Measurements from ENCODE around the gene RBBP8NL. TPM values are rescaled to one million over a fixed set of nuclear protein-coding genes. Genes with fewer than 3 reads are reported as not detected.

Gene RBBP8NL
- polyA plus RNA-seq, 1 experiment = not detected

- Histone ChIP-seq H3K27ac (ENCODE audit: low read depth, low read length) (no peak overlapping the region), H3K9me3 (ENCODE audit: control insufficient read depth, insufficient read depth, low read length) (peaks cover 3% of the 10 kb centered on the region; the same call in 1 of the 2 replicates), H3K4me3 (ENCODE audit: low read depth, low read length) (no peak overlapping the region), H3K27me3 (ENCODE audit: control insufficient read depth, insufficient read depth, low read length) (no peaks in the 10 kb centered on the region)
- ChIA-PET POLR2A (no interaction called here), CTCF (no interaction called here)
- DNase-seq (ENCODE audit: low read depth, low spot score) = no peak
- no peak for TF ChIP-seq CTCF (IDR thresholded peaks at IDR 0.05; ENCODE audit: low read depth, low read length)
These were observed 10.4 kb downstream of the RBBP8NL start for GRCh38 chr20:62416651-62417637.

GRCh38 chr20:62415354-62416111, 11.8 kb downstream of the RBBP8NL start:
- Histone ChIP-seq H3K9me3 (ENCODE audit: control insufficient read depth, insufficient read depth, low read length) (no peaks in the 10 kb centered on the region; the same call in 1 of the 2 replicates), H3K27ac (ENCODE audit: low read depth, low read length) (no peak overlapping the region), H3K4me3 (ENCODE audit: low read depth, low read length) (no peak overlapping the region), H3K27me3 (ENCODE audit: control insufficient read depth, insufficient read depth, low read length) (peaks cover 2% of the 10 kb centered on the region)
- no peak for TF ChIP-seq CTCF (IDR thresholded peaks at IDR 0.05; ENCODE audit: low read depth, low read length)
- POLR2A ChIA-PET = no interaction called here
- DNase-seq (ENCODE audit: low read depth, low spot score) = no peak
- CTCF ChIA-PET = no interaction called here

- Histone ChIP-seq H3K4me3 (ENCODE audit: low read depth, low read length) (no peak overlapping the region), H3K27me3 (ENCODE audit: control insufficient read depth, insufficient read depth, low read length) (peaks cover 7% of the 10 kb centered on the region), H3K27ac (ENCODE audit: low read depth, low read length) (no peak overlapping the region), H3K9me3 (ENCODE audit: control insufficient read depth, insufficient read depth, low read length) (no peaks in the 10 kb centered on the region; the same call in 1 of the 2 replicates)
- no peak for TF ChIP-seq CTCF (IDR thresholded peaks at IDR 0.05; ENCODE audit: low read depth, low read length)
- CTCF ChIA-PET = no interaction called here
- DNase-seq (ENCODE audit: low read depth, low spot score) = no peak
- POLR2A ChIA-PET = no interaction called here
These were observed 13.3 kb downstream of the RBBP8NL start for GRCh38 chr20:62413896-62414481.

- no peaks in the 10 kb centered on the region for H3K9me3 ChIP-seq (ENCODE audit: control insufficient read depth, insufficient read depth, low read length)
- POLR2A ChIA-PET = interaction anchor here (0.6 kb wide), 1 partner anchor 26 kb away, joined by 5 read pairs; the partner anchor contains the start of gene RPS21
- no peak overlapping the region for H3K27ac ChIP-seq (ENCODE audit: low read depth, low read length)
- CTCF ChIA-PET = no interaction called here
- TF ChIP-seq CTCF (IDR thresholded peaks at IDR 0.05; ENCODE audit: low read depth, low read length) = no peak
- no peak for DNase-seq (ENCODE audit: low read depth, low spot score)
- H3K4me3 ChIP-seq (ENCODE audit: low read depth, low read length) = no peak overlapping the region
- H3K27me3 ChIP-seq (ENCODE audit: control insufficient read depth, insufficient read depth, low read length) = peaks cover 12% of the 10 kb centered on the region
These were observed 14.2 kb downstream of the RBBP8NL start for GRCh38 chr20:62413025-62413570.

Data from AG04450 (cell line).